Embryonic facial prominence (tissue), 1 donor: ENCODE measurements around the gene ZSCAN12.
"Not testable (repeated sequence)": the region's sequence is repeated elsewhere in the genome, so short reads cannot be mapped to it uniquely, and the experiment has no call there.

Experiments
- DNase-seq: peaks from one replicate; pipeline ENCODE4 v3.0.0-alpha.2; 2016; ENCODE audit errors: extremely low spot score

ZSCAN12 gene

GRCh38 chr6:28399350-28400121 is at the start of gene ZSCAN12:
Gene ZSCAN12, minus strand, starts transcription at chr6:28399747. Its CDS starts 1,342 bp downstream, at chr6:28398405.
- DNase-seq, result peak; percentile 65

GRCh38 chr6:28449056-28449455 is 49.5 kb upstream of the ZSCAN12 start:
- no peak for DNase-seq

- DNase-seq, result not testable (repeated sequence)
Measured at GRCh38 chr6:28447512-28447906, 48.0 kb upstream of the ZSCAN12 start.

GRCh38 chr6:28446818-28447511 is 47.4 kb upstream of the ZSCAN12 start:
- DNase-seq, result no peak

GRCh38 chr6:28444759-28445158 is 45.2 kb upstream of the ZSCAN12 start:
- DNase-seq, result not testable (repeated sequence)

- peak; percentile 85 for DNase-seq
Measured at GRCh38 chr6:28443112-28443773, 43.7 kb upstream of the ZSCAN12 start, which contains the start of gene ZSCAN23. Gene ZSCAN23, minus strand, starts transcription at chr6:28443491. Its CDS starts 7,225 bp downstream, at chr6:28436266.

- DNase-seq, result no peak
Measured at GRCh38 chr6:28442586-28442985, 43.0 kb upstream of the ZSCAN12 start.

GRCh38 chr6:28436404-28436803 is 36.9 kb upstream of the ZSCAN12 start:
- DNase-seq, result no peak

- no peak for DNase-seq
Measured at GRCh38 chr6:28433119-28433518, 33.6 kb upstream of the ZSCAN12 start.

GRCh38 chr6:28429781-28430180 is 30.2 kb upstream of the ZSCAN12 start:
- DNase-seq, result no peak

GRCh38 chr6:28425944-28426541 is 26.5 kb upstream of the ZSCAN12 start:
- DNase-seq, result no peak

- DNase-seq, result no peak
Measured at GRCh38 chr6:28424163-28424562, 24.6 kb upstream of the ZSCAN12 start.

GRCh38 chr6:28423546-28423945 is 24.0 kb upstream of the ZSCAN12 start:
- DNase-seq, result no peak

GRCh38 chr6:28413681-28414080 is 14.1 kb upstream of the ZSCAN12 start:
- no peak for DNase-seq

- DNase-seq, result no peak
Measured at GRCh38 chr6:28410767-28411166, 11.2 kb upstream of the ZSCAN12 start.

- no peak for DNase-seq
Measured at GRCh38 chr6:28408076-28408802, 8.7 kb upstream of the ZSCAN12 start.

- no peak for DNase-seq
Measured at GRCh38 chr6:28407401-28407800, 7.9 kb upstream of the ZSCAN12 start.

- DNase-seq, result not testable (repeated sequence)
Measured at GRCh38 chr6:28403923-28404322, 4.4 kb upstream of the ZSCAN12 start.

- DNase-seq, result no peak
Measured at GRCh38 chr6:28402197-28402596, 2.6 kb upstream of the ZSCAN12 start.

GRCh38 chr6:28401172-28401571 is 1.6 kb upstream of the ZSCAN12 start:
- DNase-seq, result no peak

- DNase-seq, result no peak
Measured at GRCh38 chr6:28400122-28400451, 540 bp upstream of the ZSCAN12 start.

- no peak for DNase-seq
Measured at GRCh38 chr6:28395918-28396317, 3.6 kb downstream of the ZSCAN12 start.
